Tibial nerve (tissue), 4 donors: ENCODE results near the gene CYYR1. TPM values are rescaled to one million over a fixed set of nuclear protein-coding genes. Genes with fewer than 3 reads are reported as not detected.

Experiments
- DNase-seq, 2 donors: peaks; one replicate each; pipeline ENCODE4 v3.0.0-alpha.2; 2019; ENCODE audit warnings: low spot score in 2 of 2
- H3K27ac ChIP-seq, 4 donors: fragments of 200-600 bp; sonication (generic) in 3 of 4; one replicate each; pipeline ENCODE4 v1.5.1; 2017 to 2019; ENCODE audit warnings: mild to moderate bottlenecking in 1 of 4
- H3K27me3 ChIP-seq, 2 donors: fragments of 200-600 bp; sonication (generic) in 1 of 2; one replicate each; pipeline versions ENCODE4 v1.5.1 to v1.6.0; 2017 to 2019
- H3K36me3 ChIP-seq, 3 donors: fragments of 200-600 bp; sonication (generic); one replicate each; pipeline ENCODE4 v1.5.1; 2018 to 2019
- H3K4me1 ChIP-seq, 4 donors: fragments of 200-600 bp; sonication (generic) in 3 of 4; one replicate each; pipeline ENCODE4 v1.5.1; 2017 to 2019
- H3K4me3 ChIP-seq, 4 donors: fragments of 200-600 bp; sonication (generic) in 3 of 4; one replicate each; pipeline ENCODE4 v1.5.1; 2017 to 2019; ENCODE audit warnings: mild to moderate bottlenecking in 1 of 4, moderate library complexity in 1 of 4
- H3K9me3 ChIP-seq, 4 donors: fragments of 200-600 bp; sonication (generic) in 3 of 4; one replicate each; pipeline ENCODE4 v1.5.1; 2017 to 2019
- EP300 ChIP-seq, 2 donors: sonication (generic); formaldehyde crosslinking; IDR thresholded peaks; one replicate each; pipeline ENCODE4 v1.6.1; 2017; ENCODE audit warnings: antibody characterized with exemption in 2 of 2, mild to moderate bottlenecking in 1 of 2
- POLR2A ChIP-seq, 2 donors: fragments of 450-650 bp; IDR thresholded peaks; one replicate each; pipeline ENCODE4 v1.6.1; 2017; ENCODE audit warnings: antibody characterized with exemption in 2 of 2, mild to moderate bottlenecking in 2 of 2, moderate library complexity in 2 of 2
- WGBS, 2 donors: methylation state at CpG; one replicate each; pipeline ENCODE4 v1.1.5; 2018; 5-methylcytosine and 5-hydroxymethylcytosine counted together
- total RNA-seq, 4 donors: library from RNA; depleted of rRNA; stranded (reverse); fragments of >200 nt; gene quantifications; one replicate each; pipeline ENCODE4 v1.1.0, GENCODE V29; 2016
- TF ChIP-seq, protein P1 (sequence below), 5 experiments: fragments of 200-600 bp in 3 of 5; fragments of 450-650 bp in 2 of 5; sonication (generic) in 3 of 5; IDR thresholded peaks; one replicate each; pipeline ENCODE4 v1.5.1; 2016 to 2019; ENCODE audit warnings: antibody characterized with exemption in 5 of 5, mild to moderate bottlenecking in 3 of 5, moderate library complexity in 2 of 5

CYYR1 gene
- total RNA-seq, 4 donors from 2014 or later: 10.0 to 19.4 (median 14.8) TPM

DNA sequence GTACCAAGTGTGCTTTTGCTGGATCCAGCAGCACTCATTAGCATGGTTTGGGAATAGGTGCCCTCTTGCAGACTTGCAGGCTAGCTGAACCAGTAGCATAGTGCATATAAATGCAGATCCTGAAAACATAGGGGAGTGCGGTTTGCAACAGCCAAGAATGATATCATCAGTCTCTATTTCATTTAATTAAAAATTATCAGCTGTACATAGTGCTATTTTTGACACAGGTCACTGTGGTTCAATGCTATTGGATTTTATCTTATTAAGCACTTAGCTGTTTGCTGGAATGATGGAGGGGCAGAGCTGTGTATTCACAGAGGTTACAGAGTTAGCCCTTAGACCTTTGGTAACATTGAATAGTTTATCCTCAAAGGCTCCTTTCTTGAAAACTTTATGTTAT is 43.6 kb downstream of the CYYR1 start:
- Histone ChIP-seq H3K4me3 (no peak overlapping the region), H3K27ac (no peak overlapping the region), H3K27me3 (no peaks in the 10 kb centered on the region), H3K4me1 (no peaks in the 10 kb centered on the region), H3K9me3 (no peaks in the 10 kb centered on the region), H3K36me3 (no peaks in the 10 kb centered on the region)
- no peak for DNase-seq
- TF ChIP-seq EP300 (IDR thresholded peaks at IDR 0.05) (no peak), POLR2A (IDR thresholded peaks at IDR 0.05) (no peak)
- TF ChIP-seq, protein P1, sequence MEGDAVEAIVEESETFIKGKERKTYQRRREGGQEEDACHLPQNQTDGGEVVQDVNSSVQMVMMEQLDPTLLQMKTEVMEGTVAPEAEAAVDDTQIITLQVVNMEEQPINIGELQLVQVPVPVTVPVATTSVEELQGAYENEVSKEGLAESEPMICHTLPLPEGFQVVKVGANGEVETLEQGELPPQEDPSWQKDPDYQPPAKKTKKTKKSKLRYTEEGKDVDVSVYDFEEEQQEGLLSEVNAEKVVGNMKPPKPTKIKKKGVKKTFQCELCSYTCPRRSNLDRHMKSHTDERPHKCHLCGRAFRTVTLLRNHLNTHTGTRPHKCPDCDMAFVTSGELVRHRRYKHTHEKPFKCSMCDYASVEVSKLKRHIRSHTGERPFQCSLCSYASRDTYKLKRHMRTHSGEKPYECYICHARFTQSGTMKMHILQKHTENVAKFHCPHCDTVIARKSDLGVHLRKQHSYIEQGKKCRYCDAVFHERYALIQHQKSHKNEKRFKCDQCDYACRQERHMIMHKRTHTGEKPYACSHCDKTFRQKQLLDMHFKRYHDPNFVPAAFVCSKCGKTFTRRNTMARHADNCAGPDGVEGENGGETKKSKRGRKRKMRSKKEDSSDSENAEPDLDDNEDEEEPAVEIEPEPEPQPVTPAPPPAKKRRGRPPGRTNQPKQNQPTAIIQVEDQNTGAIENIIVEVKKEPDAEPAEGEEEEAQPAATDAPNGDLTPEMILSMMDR (IDR thresholded peaks at IDR 0.05): no peak
- 42 to 65% methylated on average over 1 of the region's 1 CpG for WGBS, 2 donors

DNA sequence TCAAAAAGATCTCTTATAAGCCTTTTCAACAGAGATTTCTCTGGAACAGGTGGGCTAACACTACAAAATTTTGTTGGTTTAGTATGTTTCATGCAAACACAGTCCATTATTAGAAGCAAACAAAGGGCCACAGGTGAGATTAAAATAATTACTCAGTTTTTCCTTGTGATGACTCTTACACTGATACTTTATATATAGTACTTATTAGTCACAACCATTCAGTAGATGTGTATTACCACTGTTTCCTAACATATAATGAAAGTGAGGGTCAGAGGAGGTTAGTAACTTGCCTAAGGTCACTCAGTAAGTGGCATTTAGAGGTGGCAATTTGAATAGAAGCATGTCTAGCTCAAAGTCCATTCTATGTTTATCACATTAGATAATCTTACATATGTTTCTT is 44.2 kb downstream of the CYYR1 start:
- H3K9me3 ChIP-seq: no peaks in the 10 kb centered on the region
- H3K27me3 ChIP-seq: no peaks in the 10 kb centered on the region
- H3K4me3 ChIP-seq: no peak overlapping the region
- DNase-seq: no peak
- no peak overlapping the region for H3K27ac ChIP-seq
- no peaks in the 10 kb centered on the region for H3K36me3 ChIP-seq
- TF ChIP-seq POLR2A (IDR thresholded peaks at IDR 0.05) (no peak), EP300 (IDR thresholded peaks at IDR 0.05) (no peak)
- TF ChIP-seq, protein P1 (IDR thresholded peaks at IDR 0.05): no peak
- no peaks in the 10 kb centered on the region for H3K4me1 ChIP-seq

- no peaks in the 10 kb centered on the region for H3K27me3 ChIP-seq
- H3K27ac ChIP-seq: no peak overlapping the region
- 66 to 70% methylated on average over 7 of the region's 7 CpGs for WGBS, 2 donors
- no peaks in the 10 kb centered on the region for H3K4me1 ChIP-seq
- H3K36me3 ChIP-seq: no peaks in the 10 kb centered on the region
- no peak overlapping the region for H3K4me3 ChIP-seq
- DNase-seq: no peak
- peaks cover 0 to 4% (median 0%) of the 10 kb centered on the region in 4 donors for H3K9me3 ChIP-seq
- no peak for TF ChIP-seq EP300 (IDR thresholded peaks at IDR 0.05)
- TF ChIP-seq, protein P1 (IDR thresholded peaks at IDR 0.05): no peak
- TF ChIP-seq POLR2A (IDR thresholded peaks at IDR 0.05): no peak
Observed at GRCh38 chr21:26522704-26523103, 50.4 kb downstream of the CYYR1 start.

GRCh38 chr21:26519142-26519541 is 53.9 kb downstream of the CYYR1 start:
- H3K4me1 ChIP-seq: no peaks in the 10 kb centered on the region
- no peaks in the 10 kb centered on the region for H3K27me3 ChIP-seq
- H3K27ac ChIP-seq: no peak overlapping the region
- no peaks in the 10 kb centered on the region for H3K36me3 ChIP-seq
- 91 to 100% methylated on average over 1 of the region's 1 CpG for WGBS, 2 donors
- DNase-seq: no peak
- H3K9me3 ChIP-seq: peaks cover 0 to 4% (median 0%) of the 10 kb centered on the region in 4 donors
- TF ChIP-seq POLR2A (IDR thresholded peaks at IDR 0.05) (no peak), EP300 (IDR thresholded peaks at IDR 0.05) (no peak)
- TF ChIP-seq, protein P1 (IDR thresholded peaks at IDR 0.05): no peak
- no peak overlapping the region for H3K4me3 ChIP-seq

DNA sequence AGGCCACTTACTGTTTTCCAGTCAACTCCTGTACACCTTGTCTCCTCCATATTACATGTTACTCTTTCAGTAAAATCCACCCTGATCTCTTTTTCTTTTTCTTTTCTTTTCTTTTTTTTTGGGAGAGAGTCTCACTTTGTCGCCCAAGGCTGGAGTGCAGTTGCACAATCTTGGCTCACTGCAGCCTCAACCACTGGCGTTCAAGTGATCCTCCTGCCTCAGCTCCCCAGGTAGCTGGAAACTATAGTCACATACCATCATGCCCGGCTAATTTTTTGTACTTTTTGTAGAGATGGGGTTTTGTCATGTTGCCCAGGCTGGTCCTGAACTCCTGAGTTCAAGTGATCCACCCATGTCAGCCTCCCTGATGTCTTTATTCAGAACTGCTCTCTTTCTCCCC is 57.8 kb downstream of the CYYR1 start:
- no peak for DNase-seq
- Histone ChIP-seq H3K27ac (no peak overlapping the region), H3K4me1 (no peaks in the 10 kb centered on the region), H3K9me3 (peaks cover 0 to 2% (median 0%) of the 10 kb centered on the region in 4 donors), H3K36me3 (no peaks in the 10 kb centered on the region), H3K27me3 (no peaks in the 10 kb centered on the region), H3K4me3 (no peak overlapping the region)
- no peak for TF ChIP-seq EP300 (IDR thresholded peaks at IDR 0.05)
- TF ChIP-seq, protein P1 (IDR thresholded peaks at IDR 0.05): no peak
- TF ChIP-seq POLR2A (IDR thresholded peaks at IDR 0.05): no peak
- WGBS, 2 donors: 87 to 88% methylated on average over 3 of the region's 3 CpGs
